ENCODE data around the gene YBEY.

YBEY gene

DNA sequence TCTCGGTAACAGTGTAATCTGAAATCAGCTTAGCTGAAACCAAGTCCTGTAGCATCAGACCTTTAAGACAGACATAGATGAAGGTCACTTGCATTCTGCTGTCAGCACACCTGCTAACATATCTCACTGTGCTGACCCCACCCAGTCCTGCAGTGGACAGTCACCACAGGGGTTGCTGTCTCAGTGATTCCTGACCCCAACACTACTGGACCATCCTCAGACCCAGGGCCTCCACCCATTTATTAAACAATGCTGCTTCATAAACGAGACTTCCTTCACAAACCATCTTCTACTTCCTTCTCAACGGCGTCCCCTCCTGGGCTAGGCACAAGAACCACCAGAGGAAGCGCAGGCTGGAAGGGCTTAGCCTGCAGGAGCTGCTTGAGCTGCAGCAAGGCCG is 39.8 kb upstream of the YBEY start:
- Histone ChIP-seq H3K36me3 (ENCODE audit: insufficient read depth, low read length) (peaks cover 88% of the 10 kb centered on the region; the same call in 1 of the 2 replicates), H3K9ac (ENCODE audit: low read depth, low read length, poor library complexity, severe bottlenecking) (no peak overlapping the region), H4K20me1 (ENCODE audit: insufficient read depth, low read length, poor library complexity, severe bottlenecking) (no peaks in the 10 kb centered on the region), H3K27me3 (ENCODE audit: insufficient read depth, low read length, poor library complexity, severe bottlenecking) (no peaks in the 10 kb centered on the region), H3K9me3 (ENCODE audit: insufficient read depth, low read depth, low read length) (no peaks in the 10 kb centered on the region), H3F3A (ENCODE audit: low read depth) (no peaks in the 10 kb centered on the region), H2AFZ (ENCODE audit: low read length) (no peak overlapping the region), H3K4me2 (ENCODE audit: low read depth, low read length, poor library complexity, severe bottlenecking) (no peak overlapping the region), H3K9me2 (replicated peaks; ENCODE audit: low read depth, low read length) (no peaks in the 10 kb centered on the region), H3K79me2 (ENCODE audit: insufficient read depth, low read length) (no peaks in the 10 kb centered on the region), H3K4me1 (ENCODE audit: insufficient read depth, low read length, poor library complexity, severe bottlenecking) (peaks cover 16% of the 10 kb centered on the region), H3K4me3 (ENCODE audit: low read length, poor library complexity, severe bottlenecking) (no peak overlapping the region)
- TF ChIP-seq EZH2phosphoT487 (IDR thresholded peaks at IDR 0.05; ENCODE audit: borderline replicate concordance) (no peak), CTCF (conservative IDR thresholded peaks at IDR 0.05; ENCODE audit: low read length) (no peak; the same call in 1 of the 2 replicates)

DNA sequence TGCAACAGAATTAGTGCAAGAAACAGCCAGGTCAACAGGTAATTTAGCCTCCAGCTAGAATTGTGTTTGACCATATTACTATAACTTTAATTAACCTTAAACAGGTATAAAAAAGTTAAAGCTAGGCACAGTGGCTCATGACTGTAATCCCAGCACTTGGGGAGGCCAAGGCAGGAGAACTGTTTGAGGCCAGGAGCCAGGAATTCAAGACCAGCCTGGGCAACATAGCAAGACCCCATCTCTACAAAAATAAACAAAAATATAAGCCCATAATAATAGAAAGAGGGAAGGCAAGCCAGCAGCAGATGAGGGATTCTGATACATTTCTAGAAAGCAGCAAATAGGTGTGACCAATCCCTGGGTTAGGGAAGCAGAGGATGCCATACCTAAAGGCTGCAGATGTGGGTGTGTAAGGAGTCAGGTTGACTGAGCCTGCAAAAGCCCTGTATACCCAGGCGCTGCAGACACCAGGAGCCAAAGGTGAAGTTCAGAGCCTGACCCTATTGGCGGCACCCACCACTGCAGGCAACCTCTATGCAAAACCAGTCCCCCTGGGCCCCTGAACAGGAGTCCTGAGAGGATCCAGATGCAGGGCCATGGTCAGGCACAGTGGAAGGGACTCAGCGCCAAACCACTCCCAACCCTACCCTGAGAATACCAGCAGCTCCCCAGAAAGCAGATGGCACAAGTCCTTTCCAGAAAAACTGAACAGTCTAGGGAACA is 38.3 kb upstream of the YBEY start:
- TF ChIP-seq EZH2phosphoT487 (IDR thresholded peaks at IDR 0.05; ENCODE audit: borderline replicate concordance), result no peak
- TF ChIP-seq CTCF (conservative IDR thresholded peaks at IDR 0.05; ENCODE audit: low read length), result no peak
- no peaks in the 10 kb centered on the region for H3K79me2 ChIP-seq (ENCODE audit: insufficient read depth, low read length)
- no peaks in the 10 kb centered on the region for H3K27me3 ChIP-seq (ENCODE audit: insufficient read depth, low read length, poor library complexity, severe bottlenecking)
- H3K4me2 ChIP-seq (ENCODE audit: low read depth, low read length, poor library complexity, severe bottlenecking), result no peak overlapping the region
- H3K9ac ChIP-seq (ENCODE audit: low read depth, low read length, poor library complexity, severe bottlenecking), result no peak overlapping the region
- H3K9me3 ChIP-seq (ENCODE audit: insufficient read depth, low read depth, low read length), result no peaks in the 10 kb centered on the region
- no peaks in the 10 kb centered on the region for H3F3A ChIP-seq (ENCODE audit: low read depth)
- no peak overlapping the region for H2AFZ ChIP-seq (ENCODE audit: low read length)
- H3K4me3 ChIP-seq (ENCODE audit: low read length, poor library complexity, severe bottlenecking), result no peak overlapping the region
- H3K4me1 ChIP-seq (ENCODE audit: insufficient read depth, low read length, poor library complexity, severe bottlenecking), result peaks cover 19% of the 10 kb centered on the region
- no peaks in the 10 kb centered on the region for H4K20me1 ChIP-seq (ENCODE audit: insufficient read depth, low read length, poor library complexity, severe bottlenecking)
- H3K9me2 ChIP-seq (replicated peaks; ENCODE audit: low read depth, low read length), result no peaks in the 10 kb centered on the region
- peaks cover 88% of the 10 kb centered on the region; the same call in 1 of the 2 replicates for H3K36me3 ChIP-seq (ENCODE audit: insufficient read depth, low read length)

- no peak overlapping the region for H3K4me2 ChIP-seq (ENCODE audit: low read depth, low read length, poor library complexity, severe bottlenecking)
- no peaks in the 10 kb centered on the region for H3K9me2 ChIP-seq (replicated peaks; ENCODE audit: low read depth, low read length)
- peaks cover 84% of the 10 kb centered on the region; the same call in 1 of the 2 replicates for H3K36me3 ChIP-seq (ENCODE audit: insufficient read depth, low read length)
- H3K27me3 ChIP-seq (ENCODE audit: insufficient read depth, low read length, poor library complexity, severe bottlenecking), result no peaks in the 10 kb centered on the region
- H3K4me3 ChIP-seq (ENCODE audit: low read length, poor library complexity, severe bottlenecking), result no peak overlapping the region
- H3K79me2 ChIP-seq (ENCODE audit: insufficient read depth, low read length), result no peaks in the 10 kb centered on the region
- H3K4me1 ChIP-seq (ENCODE audit: insufficient read depth, low read length, poor library complexity, severe bottlenecking), result peaks cover 20% of the 10 kb centered on the region
- TF ChIP-seq CTCF (conservative IDR thresholded peaks at IDR 0.05; ENCODE audit: low read length) (no peak), EZH2phosphoT487 (IDR thresholded peaks at IDR 0.05; ENCODE audit: borderline replicate concordance) (no peak)
- H3K9me3 ChIP-seq (ENCODE audit: insufficient read depth, low read depth, low read length), result no peaks in the 10 kb centered on the region
- no peak overlapping the region for H2AFZ ChIP-seq (ENCODE audit: low read length)
- H3K9ac ChIP-seq (ENCODE audit: low read depth, low read length, poor library complexity, severe bottlenecking), result no peak overlapping the region
- H4K20me1 ChIP-seq (ENCODE audit: insufficient read depth, low read length, poor library complexity, severe bottlenecking), result no peaks in the 10 kb centered on the region
- H3F3A ChIP-seq (ENCODE audit: low read depth), result no peaks in the 10 kb centered on the region
Measured at GRCh38 chr21:46248422-46248782, 37.7 kb upstream of the YBEY start.
